Measurements from ENCODE around the gene AKAP13. TPM values are rescaled to one million over a fixed set of nuclear protein-coding genes. Genes with fewer than 3 reads are reported as not detected.

The AKAP13 gene
- total RNA-seq, 2 donors from 2014 or later: 228 to 273 TPM

DNA sequence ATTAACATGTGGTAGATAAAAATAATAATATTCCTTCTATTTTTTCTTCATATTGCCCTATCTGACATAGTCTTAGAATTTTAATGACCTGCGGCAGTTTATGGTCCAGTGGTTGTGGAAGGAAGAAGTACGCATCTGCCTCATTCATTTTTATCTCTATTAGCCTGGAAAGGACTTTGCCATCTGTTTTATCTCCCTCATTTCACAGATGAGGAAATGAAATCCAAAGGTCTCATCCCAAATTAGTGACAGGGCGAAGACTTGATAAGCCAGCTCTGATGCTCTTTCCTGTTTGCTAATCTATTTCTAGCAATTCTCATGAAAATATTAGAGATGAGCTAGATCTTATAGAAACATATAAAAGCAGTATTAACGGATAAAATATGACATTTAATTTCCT is 301.0 kb downstream of the AKAP13 start:
- H3K27ac ChIP-seq: no peak overlapping the region
- peaks cover 0 to 4% of the 10 kb centered on the region in 2 donors for H3K4me1 ChIP-seq (ENCODE audit: control insufficient read depth in 1 of 2, low read depth in 2 of 2)
- TF ChIP-seq, protein P1, sequence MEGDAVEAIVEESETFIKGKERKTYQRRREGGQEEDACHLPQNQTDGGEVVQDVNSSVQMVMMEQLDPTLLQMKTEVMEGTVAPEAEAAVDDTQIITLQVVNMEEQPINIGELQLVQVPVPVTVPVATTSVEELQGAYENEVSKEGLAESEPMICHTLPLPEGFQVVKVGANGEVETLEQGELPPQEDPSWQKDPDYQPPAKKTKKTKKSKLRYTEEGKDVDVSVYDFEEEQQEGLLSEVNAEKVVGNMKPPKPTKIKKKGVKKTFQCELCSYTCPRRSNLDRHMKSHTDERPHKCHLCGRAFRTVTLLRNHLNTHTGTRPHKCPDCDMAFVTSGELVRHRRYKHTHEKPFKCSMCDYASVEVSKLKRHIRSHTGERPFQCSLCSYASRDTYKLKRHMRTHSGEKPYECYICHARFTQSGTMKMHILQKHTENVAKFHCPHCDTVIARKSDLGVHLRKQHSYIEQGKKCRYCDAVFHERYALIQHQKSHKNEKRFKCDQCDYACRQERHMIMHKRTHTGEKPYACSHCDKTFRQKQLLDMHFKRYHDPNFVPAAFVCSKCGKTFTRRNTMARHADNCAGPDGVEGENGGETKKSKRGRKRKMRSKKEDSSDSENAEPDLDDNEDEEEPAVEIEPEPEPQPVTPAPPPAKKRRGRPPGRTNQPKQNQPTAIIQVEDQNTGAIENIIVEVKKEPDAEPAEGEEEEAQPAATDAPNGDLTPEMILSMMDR (IDR thresholded peaks at IDR 0.05): no peak
- no peak overlapping the region for H3K4me3 ChIP-seq
- DNase-seq (ENCODE audit: low spot score): no peak
- H3K9me3 ChIP-seq: no peaks in the 10 kb centered on the region
- no peak for ATAC-seq (ENCODE audit: insufficient number of reproducible peaks, low FRiP score, low read depth)
- H3K36me3 ChIP-seq: peaks cover 27% of the 10 kb centered on the region
- no peaks in the 10 kb centered on the region for H3K27me3 ChIP-seq (replicated peaks; ENCODE audit: insufficient read depth)

DNA sequence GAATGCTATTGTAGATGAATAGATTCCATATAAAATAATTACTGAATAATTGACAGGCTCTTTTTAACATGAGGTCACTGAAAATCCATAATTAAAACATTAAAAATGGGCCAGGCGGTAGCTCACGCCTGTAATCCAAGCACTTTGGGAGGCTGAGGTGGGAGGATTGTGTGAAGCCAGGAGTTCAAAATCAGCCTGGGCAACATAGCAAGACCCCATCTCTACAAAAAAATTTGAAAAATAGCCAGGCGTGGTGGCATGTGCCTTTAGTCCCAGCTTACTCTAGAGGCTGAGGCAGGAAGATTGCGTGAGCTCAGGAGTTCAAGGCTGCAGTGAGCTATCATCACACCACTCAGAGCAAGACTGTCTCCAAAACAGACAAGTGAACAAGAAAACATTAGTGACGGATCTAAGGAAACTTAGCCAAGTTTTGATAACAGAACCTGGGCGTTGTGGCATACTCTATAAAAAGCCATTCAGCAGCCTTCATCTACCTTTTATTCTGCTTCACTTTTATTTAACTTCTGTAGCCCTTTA is 303.8 kb downstream of the AKAP13 start:
- no peak for ATAC-seq (ENCODE audit: insufficient number of reproducible peaks, low FRiP score, low read depth)
- Histone ChIP-seq H3K27ac (no peak overlapping the region), H3K4me3 (no peak overlapping the region), H3K36me3 (peaks cover 24% of the 10 kb centered on the region), H3K4me1 (ENCODE audit: control insufficient read depth in 1 of 2, low read depth in 2 of 2) (peaks cover 0 to 10% of the 10 kb centered on the region in 2 donors), H3K9me3 (no peaks in the 10 kb centered on the region), H3K27me3 (replicated peaks; ENCODE audit: insufficient read depth) (no peaks in the 10 kb centered on the region)
- TF ChIP-seq, protein P1 (IDR thresholded peaks at IDR 0.05): no peak
- no peak for DNase-seq (ENCODE audit: low spot score)

DNA sequence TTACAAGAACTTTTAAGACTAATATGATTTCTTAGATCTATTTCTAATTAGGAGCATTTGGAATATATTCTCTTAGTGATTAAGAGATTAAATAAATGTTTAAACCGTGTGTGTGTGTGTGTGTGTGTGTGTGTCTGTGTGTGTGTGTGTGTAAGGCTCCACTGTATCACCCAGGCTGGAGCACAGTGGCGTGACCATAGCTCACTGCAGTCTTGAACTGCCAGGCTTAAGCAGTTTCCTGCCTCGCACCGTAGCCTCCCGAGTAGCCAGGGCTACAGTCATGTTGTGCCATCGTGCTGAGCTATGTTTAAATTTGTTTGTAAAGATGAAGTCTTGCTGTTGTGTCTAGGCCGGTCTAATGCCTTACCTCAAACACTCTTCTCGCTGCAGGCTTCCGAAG is 305.0 kb downstream of the AKAP13 start:
- ATAC-seq (ENCODE audit: insufficient number of reproducible peaks, low FRiP score, low read depth) (no peak), DNase-seq (ENCODE audit: low spot score) (no peak)
- Histone ChIP-seq H3K27me3 (replicated peaks; ENCODE audit: insufficient read depth) (no peaks in the 10 kb centered on the region), H3K36me3 (peaks cover 24% of the 10 kb centered on the region), H3K4me1 (ENCODE audit: control insufficient read depth in 1 of 2, low read depth in 2 of 2) (peaks cover 8 to 21% of the 10 kb centered on the region in 2 donors), H3K4me3 (no peak overlapping the region), H3K9me3 (no peaks in the 10 kb centered on the region), H3K27ac (no peak overlapping the region)
- TF ChIP-seq, protein P1 (IDR thresholded peaks at IDR 0.05): no peak

DNA sequence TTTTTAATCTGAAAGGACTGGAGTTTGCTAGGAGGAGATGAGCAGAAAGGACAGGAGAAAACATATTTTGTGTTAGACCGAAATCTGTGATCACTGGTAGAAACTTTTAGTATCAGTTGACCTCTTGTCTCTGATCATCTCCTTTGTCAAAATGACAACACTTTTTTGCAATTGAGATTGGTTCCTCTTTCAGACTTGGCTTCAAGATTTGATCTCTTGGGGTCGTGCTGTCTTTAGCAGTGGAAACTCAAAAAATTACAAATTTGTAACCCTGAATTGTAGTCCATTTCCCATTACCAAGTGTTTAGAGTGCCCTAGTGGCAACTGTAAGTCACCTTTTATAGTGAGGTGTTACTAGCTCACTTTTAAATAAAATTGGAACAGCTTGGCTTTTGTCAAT is 306.9 kb downstream of the AKAP13 start:
- Histone ChIP-seq H3K4me1 (ENCODE audit: control insufficient read depth in 1 of 2, low read depth in 2 of 2) (peaks cover 12 to 40% of the 10 kb centered on the region in 2 donors), H3K27me3 (replicated peaks; ENCODE audit: insufficient read depth) (no peaks in the 10 kb centered on the region), H3K27ac (no peak overlapping the region), H3K9me3 (no peaks in the 10 kb centered on the region), H3K4me3 (no peak overlapping the region), H3K36me3 (peaks cover 24% of the 10 kb centered on the region)
- ATAC-seq (ENCODE audit: insufficient number of reproducible peaks, low FRiP score, low read depth) (no peak), DNase-seq (ENCODE audit: low spot score) (no peak)
- TF ChIP-seq, protein P1 (IDR thresholded peaks at IDR 0.05): no peak

DNA sequence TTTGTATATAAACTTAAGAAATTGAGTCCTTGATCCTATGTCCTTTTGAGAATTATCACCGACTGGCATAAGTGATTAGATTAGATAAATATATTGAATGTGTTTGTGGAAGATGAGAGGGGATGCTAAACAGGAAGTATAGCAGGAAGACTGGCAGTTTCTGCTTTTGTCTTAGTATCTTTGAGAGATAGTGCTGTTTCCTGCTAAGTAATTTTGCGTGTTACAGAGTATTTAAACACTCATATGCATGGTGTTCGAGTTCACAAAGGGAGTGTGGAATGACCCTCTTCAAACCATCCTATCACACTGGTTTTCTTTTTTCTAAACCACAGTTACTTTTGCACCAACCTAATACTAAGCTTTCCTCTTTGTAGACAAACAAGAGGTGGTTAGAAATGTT is 308.3 kb downstream of the AKAP13 start:
- H3K27me3 ChIP-seq (replicated peaks; ENCODE audit: insufficient read depth): no peaks in the 10 kb centered on the region
- H3K4me3 ChIP-seq: no peak overlapping the region
- TF ChIP-seq, protein P1 (IDR thresholded peaks at IDR 0.05): no peak
- H3K36me3 ChIP-seq: peaks cover 17% of the 10 kb centered on the region
- DNase-seq (ENCODE audit: low spot score): no peak
- H3K27ac ChIP-seq: no peak overlapping the region
- ATAC-seq (ENCODE audit: insufficient number of reproducible peaks, low FRiP score, low read depth): no peak
- H3K9me3 ChIP-seq: no peaks in the 10 kb centered on the region
- peaks cover 20 to 52% of the 10 kb centered on the region in 2 donors for H3K4me1 ChIP-seq (ENCODE audit: control insufficient read depth in 1 of 2, low read depth in 2 of 2)

Data from thoracic aorta (tissue), 2 donors.